Small intestine (tissue), 7 donors: ENCODE results near the gene MTMR4. TPM values are rescaled to one million over a fixed set of nuclear protein-coding genes. Genes with fewer than 3 reads are reported as not detected.
"Not testable (repeated sequence)": the region's sequence is repeated elsewhere in the genome, so short reads cannot be mapped to it uniquely, and the experiment has no call there.

Experiments used
- DNase-seq, 2 donors: peaks; one replicate each; pipeline versions ENCODE4 v3.0.0 to v3.0.0-alpha.2; 2013
- FAIRE-seq: peaks from 2 replicates; lab custom pipeline; 2012; peaks lifted over from hg19 to GRCh38; lab: Jason Lieb, UNC
- H3K27ac ChIP-seq, 3 donors: one replicate each; pipeline ENCODE4 v1.5.1; 2013; ENCODE audit warnings: low read length in 2 of 3, mild to moderate bottlenecking in 2 of 3, control low read depth in 1 of 3, inconsistent platforms in 1 of 3, low read depth in 1 of 3, moderate library complexity in 1 of 3
- H3K27me3 ChIP-seq, 3 donors: one replicate each; pipeline ENCODE4 v1.6.1; 2013; ENCODE audit warnings: low read length in 3 of 3, inconsistent platforms in 1 of 3; ENCODE audit not compliant: control insufficient read depth in 3 of 3, insufficient read depth in 3 of 3
- H3K36me3 ChIP-seq, 3 donors: one replicate each; pipeline ENCODE4 v1.6.1; 2013; ENCODE audit warnings: low read length in 3 of 3, inconsistent platforms in 1 of 3, low read depth in 1 of 3, mild to moderate bottlenecking in 1 of 3, moderate library complexity in 1 of 3; ENCODE audit not compliant: control insufficient read depth in 3 of 3, insufficient read depth in 2 of 3
- H3K4me1 ChIP-seq, 3 donors: one replicate each; pipeline ENCODE4 v1.6.1; 2013; ENCODE audit warnings: low read length in 2 of 3, inconsistent platforms in 1 of 3, low read depth in 1 of 3, mild to moderate bottlenecking in 1 of 3, moderate library complexity in 1 of 3; ENCODE audit not compliant: control insufficient read depth in 3 of 3, insufficient read depth in 2 of 3
- H3K4me3 ChIP-seq, 3 donors: one replicate each; pipeline ENCODE4 v1.5.1; 2013; ENCODE audit warnings: low read length in 3 of 3, control low read depth in 1 of 3, inconsistent platforms in 1 of 3, low read depth in 1 of 3, mild to moderate bottlenecking in 1 of 3, moderate library complexity in 1 of 3
- H3K9me3 ChIP-seq, 2 donors: one replicate each; pipeline ENCODE4 v1.6.1; 2013; ENCODE audit warnings: low read depth in 1 of 2, low read length in 1 of 2; ENCODE audit not compliant: control insufficient read depth in 2 of 2, insufficient read depth in 1 of 2
- WGBS, 3 donors: extraction: QIAGEN DNeasy Blood & Tissue Kit; methylation state at CpG; one replicate each; pipeline ENCODE4 v1.1.7; 2013; 5-methylcytosine and 5-hydroxymethylcytosine counted together
- polyA plus RNA-seq, 4 donors: library from polyadenylated mRNA; stranded (reverse) in 3 of 4; unstranded in 1 of 4; fragments of 200-250 nt in 3 of 4; fragments of 120-200 nt in 1 of 4; gene quantifications; one replicate each; pipeline versions ENCODE4 v1.2.1 to v1.2.3, GENCODE V29; 2013
- donor health status: healthy with polysubstance abuse.
- donor health status: control.
- donor health status: control.
- donor health status: Bipolar disorder and iron deficiency.
- donor health status: healthy.

Gene MTMR4
- polyA plus RNA-seq, 4 donors, result 15.4 to 77.4 (median 20.6) TPM

- not testable (repeated sequence) for H3K9me3 ChIP-seq, FAIRE-seq, H3K4me1 ChIP-seq, DNase-seq, H3K27ac ChIP-seq, H3K4me3 ChIP-seq, H3K27me3 ChIP-seq, H3K36me3 ChIP-seq
- WGBS, 3 donors, result 72 to 83% (median 77%) methylated on average over 5 of the region's 5 CpGs
Measured at GRCh38 chr17:58481798-58482197, 32.6 kb downstream of the MTMR4 start.

GRCh38 chr17:58480090-58480489 lies 34.3 kb downstream of the MTMR4 start:
- 76 to 86% (median 79%) methylated on average over 6 of the region's 6 CpGs for WGBS, 3 donors
- FAIRE-seq (no peak), DNase-seq (no peak)
- Histone ChIP-seq H3K4me1 (no peaks in the 10 kb centered on the region), H3K27ac (no peak overlapping the region), H3K9me3 (no peaks in the 10 kb centered on the region), H3K4me3 (no peak overlapping the region), H3K27me3 (no peaks in the 10 kb centered on the region), H3K36me3 (no peaks in the 10 kb centered on the region)

GRCh38 chr17:58476812-58477211 lies 37.6 kb downstream of the MTMR4 start:
- Histone ChIP-seq H3K27ac (no peak overlapping the region), H3K9me3 (no peaks in the 10 kb centered on the region), H3K36me3 (no peaks in the 10 kb centered on the region), H3K27me3 (no peaks in the 10 kb centered on the region), H3K4me3 (no peak overlapping the region), H3K4me1 (no peaks in the 10 kb centered on the region)
- FAIRE-seq (no peak), DNase-seq (no peak)
- WGBS, 3 donors, result 80 to 93% (median 87%) methylated on average over 18 of the region's 18 CpGs

GRCh38 chr17:58475985-58476384 lies 38.5 kb downstream of the MTMR4 start:
- H3K27ac ChIP-seq, result no peak overlapping the region
- no peaks in the 10 kb centered on the region for H3K36me3 ChIP-seq
- no peaks in the 10 kb centered on the region for H3K4me1 ChIP-seq
- no peaks in the 10 kb centered on the region for H3K27me3 ChIP-seq
- no peaks in the 10 kb centered on the region for H3K9me3 ChIP-seq
- FAIRE-seq (no peak), DNase-seq (no peak)
- H3K4me3 ChIP-seq, result no peak overlapping the region

GRCh38 chr17:58470356-58470755 lies 44.1 kb downstream of the MTMR4 start:
- H3K27ac ChIP-seq, result no peak overlapping the region
- no peaks in the 10 kb centered on the region for H3K4me1 ChIP-seq
- H3K9me3 ChIP-seq, result no peaks in the 10 kb centered on the region
- H3K4me3 ChIP-seq, result no peak overlapping the region
- WGBS, 3 donors, result 91 to 94% (median 91%) methylated on average over 6 of the region's 6 CpGs
- H3K27me3 ChIP-seq, result no peaks in the 10 kb centered on the region
- DNase-seq (no peak), FAIRE-seq (no peak)
- no peaks in the 10 kb centered on the region for H3K36me3 ChIP-seq

- FAIRE-seq (no peak), DNase-seq (no peak)
- no peaks in the 10 kb centered on the region for H3K36me3 ChIP-seq
- no peak overlapping the region for H3K27ac ChIP-seq
- no peaks in the 10 kb centered on the region for H3K27me3 ChIP-seq
- H3K4me1 ChIP-seq, result no peaks in the 10 kb centered on the region
- H3K9me3 ChIP-seq, result no peaks in the 10 kb centered on the region
- 37 to 61% (median 53%) methylated on average over 3 of the region's 3 CpGs for WGBS, 3 donors
- no peak overlapping the region for H3K4me3 ChIP-seq
Measured at GRCh38 chr17:58468944-58469343, 45.5 kb downstream of the MTMR4 start.

GRCh38 chr17:58455491-58455890 lies 58.9 kb downstream of the MTMR4 start:
- H3K9me3 ChIP-seq, result no peaks in the 10 kb centered on the region
- no peaks in the 10 kb centered on the region for H3K4me1 ChIP-seq
- H3K27me3 ChIP-seq, result no peaks in the 10 kb centered on the region
- no peak for FAIRE-seq
- no peak for DNase-seq
- H3K27ac ChIP-seq, result no peak overlapping the region
- H3K4me3 ChIP-seq, result no peak overlapping the region
- H3K36me3 ChIP-seq, result no peaks in the 10 kb centered on the region

GRCh38 chr17:58452738-58453137 lies 61.7 kb downstream of the MTMR4 start:
- 93 to 96% (median 94%) methylated on average over 1 of the region's 1 CpG for WGBS, 3 donors
- Histone ChIP-seq H3K27ac (no peak overlapping the region), H3K27me3 (no peaks in the 10 kb centered on the region), H3K4me3 (no peak overlapping the region), H3K9me3 (peaks cover 0 to 4% of the 10 kb centered on the region in 2 donors), H3K36me3 (no peaks in the 10 kb centered on the region), H3K4me1 (no peaks in the 10 kb centered on the region)
- DNase-seq, result no peak
- FAIRE-seq, result no peak
